Activated CD8-positive, alpha-beta memory T cell treated with anti-CD3 and anti-CD28 coated beads for 36 hours (primary cell): Measurements from ENCODE around the gene MCAM. TPM values are rescaled to one million over a fixed set of nuclear protein-coding genes. Genes with fewer than 3 reads are reported as not detected.

Experiments
- CTCF ChIA-PET: fragments of 350-600 bp; sonication (Branson Sonifier 250); formaldehyde crosslinking; loops from one replicate; lab custom pipeline; 2021; ENCODE audit warnings: antibody characterized with exemption; lab: Charles Lee
- POLR2A ChIA-PET: fragments of 350-600 bp; sonication (Branson Sonifier 250); formaldehyde crosslinking; loops from one replicate; lab custom pipeline; 2021; ENCODE audit warnings: antibody characterized with exemption; lab: Charles Lee
- total RNA-seq, 2 experiments: library from RNA; stranded (reverse); gene quantifications; one replicate each; pipeline ENCODE4 v1.2.3, GENCODE V29; 2021

The MCAM gene
- total RNA-seq, 2 experiments from 2014 or later: 4.6 to 4.8 TPM

DNA sequence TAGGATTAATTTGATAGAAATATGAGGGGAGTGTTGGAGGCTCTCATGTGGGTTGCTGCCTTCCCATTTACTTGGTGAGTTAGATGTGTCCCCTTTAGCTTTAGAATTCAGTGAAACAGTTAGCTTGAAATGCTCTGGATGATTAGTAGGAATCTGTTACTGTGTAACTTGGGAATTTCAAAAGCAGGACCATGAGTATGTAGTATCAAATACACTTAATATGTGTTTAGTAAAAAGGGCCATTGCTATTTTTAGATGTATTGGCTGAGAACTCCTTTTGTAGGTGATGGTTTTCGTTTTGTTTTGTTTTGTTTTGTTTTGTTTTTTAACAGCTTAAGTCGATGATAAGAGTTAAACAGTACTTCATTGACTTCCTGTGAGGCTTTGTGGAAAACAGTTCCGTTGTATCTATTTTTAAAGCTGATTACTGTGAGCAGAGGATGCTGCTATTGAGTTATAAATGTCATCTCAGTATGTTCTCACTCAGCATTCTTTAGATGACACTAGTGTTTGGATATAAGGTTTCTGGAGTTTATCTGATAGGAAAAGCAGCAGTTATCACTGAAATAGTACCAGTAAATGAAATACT, 53.5 kb downstream of the MCAM start:
- CTCF ChIA-PET: interaction anchor here (1.3 kb wide), 2 partner anchors 58 to 67 kb away, joined by 3 to 5 read pairs; no protein-coding TSS in a partner anchor

DNA sequence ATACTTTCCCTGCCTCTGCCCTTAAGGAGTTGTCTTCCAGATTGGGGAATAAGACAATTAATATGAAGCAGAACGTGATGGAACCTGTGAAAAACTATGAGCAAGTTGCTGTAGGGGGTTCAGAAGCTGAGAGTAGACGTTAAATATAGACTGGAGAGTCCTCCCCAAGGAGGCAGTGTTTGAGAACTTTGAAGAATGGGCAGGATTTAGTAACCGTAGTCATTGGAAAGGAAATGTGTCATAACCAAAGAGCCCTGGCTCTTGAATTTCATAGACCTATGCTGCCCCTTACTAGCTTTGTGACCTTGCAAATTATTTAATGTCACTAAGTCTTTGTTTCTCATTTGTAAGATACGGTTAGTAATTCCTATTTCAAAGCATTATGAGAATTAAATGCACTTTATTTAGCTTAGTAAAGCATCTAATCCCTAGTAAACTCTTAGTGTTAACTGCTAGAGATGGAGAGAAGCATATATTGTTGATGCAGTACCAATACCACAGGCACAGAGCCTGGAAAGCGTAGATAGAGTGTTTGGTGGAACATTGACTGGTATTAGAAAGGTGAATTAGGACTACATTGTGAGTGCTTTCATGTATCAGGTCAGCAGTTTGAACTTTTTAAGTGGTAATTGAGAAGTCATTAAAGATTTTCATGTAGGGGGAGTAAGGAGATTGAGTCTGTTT, 54.1 kb downstream of the MCAM start:
- POLR2A ChIA-PET: interaction anchor here (0.6 to 1.0 kb wide), 2 partner anchors 10 to 53 kb away, joined by 3 to 5 read pairs; no protein-coding TSS in a partner anchor

More for the DNA sequence above, 53.5 kb downstream of the MCAM start:
- POLR2A ChIA-PET: interaction anchor here (0.6 to 1.0 kb wide), 2 partner anchors 9 to 53 kb away, joined by 3 to 5 read pairs; no protein-coding TSS in a partner anchor

DNA sequence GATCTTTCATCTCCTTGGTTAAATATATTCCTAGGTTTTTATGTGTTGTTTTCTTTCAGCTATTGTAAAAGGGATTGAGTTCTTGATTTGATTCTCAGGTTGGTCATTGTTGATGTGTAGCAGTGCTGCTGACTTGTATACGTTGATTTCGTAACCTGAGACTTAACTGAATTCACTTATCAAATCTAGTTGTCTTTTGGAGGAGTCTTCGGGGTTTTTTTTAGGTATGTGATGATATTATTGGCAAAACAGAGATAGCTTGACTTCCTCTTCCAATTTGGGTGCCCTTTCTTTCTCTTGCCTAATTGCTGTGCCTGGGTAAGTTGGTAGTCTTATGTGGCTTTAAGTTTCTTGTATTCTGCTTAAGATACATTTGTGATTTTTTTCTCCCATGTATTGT, 57.9 kb downstream of the MCAM start:
- CTCF ChIA-PET: no interaction called here
- POLR2A ChIA-PET: no interaction called here

More for the DNA sequence above, 54.1 kb downstream of the MCAM start:
- CTCF ChIA-PET: interaction anchor here (1.2 to 1.3 kb wide), 3 partner anchors 53 to 66 kb away, joined by 3 to 5 read pairs (median 3); no protein-coding TSS in a partner anchor

Other genes starting within 250 kb of the MCAM start
- gene VPS11, start 249.3 kb downstream of the MCAM start, total RNA-seq: 10 to 100 TPM; 20.6 to 21.0 TPM
- 10 to 100 TPM; 40.5 to 41.3 TPM for gene HMBS, start 232.2 kb downstream of the MCAM start, total RNA-seq
- 10 to 100 TPM; 76.3 to 90.1 TPM for gene DPAGT1, start 215.3 kb downstream of the MCAM start, total RNA-seq
- gene C2CD2L, start 209.8 kb downstream of the MCAM start, total RNA-seq: 10 to 100 TPM; 26.0 to 26.6 TPM
- 10 to 100 TPM; 26.5 to 27.5 TPM for gene HINFP, start 195.6 kb downstream of the MCAM start, total RNA-seq
- gene ABCG4, start 168.1 kb downstream of the MCAM start, total RNA-seq: under 1 TPM in 1 of 2 experiments, not detected in 1; 0.08 TPM
- 10 to 100 TPM; 18.2 TPM for gene NLRX1, start 148.4 kb downstream of the MCAM start, total RNA-seq
- not detected for gene NHERF4, start 131.7 kb downstream of the MCAM start, total RNA-seq
- 10 to 100 TPM; 26.3 to 26.9 TPM for gene CBL, start 110.8 kb downstream of the MCAM start, total RNA-seq
- gene RNF26, start 17.4 kb upstream of the MCAM start, total RNA-seq: 10 to 100 TPM; 32.8 to 33.7 TPM
- gene C1QTNF5, start 23.8 kb upstream of the MCAM start, total RNA-seq: not detected
- not detected for gene MFRP, start 29.6 kb upstream of the MCAM start, total RNA-seq
- gene USP2, start 64.6 kb upstream of the MCAM start, total RNA-seq: 1 to 10 TPM in 1 of 2 experiments, under 1 TPM in 1; 0.44 to 1.1 TPM
- gene THY1, start 106.0 kb upstream of the MCAM start, total RNA-seq: under 1 TPM; 0.30 to 0.36 TPM